ENCODE measurements around the gene KPNA6. TPM values are rescaled to one million over a fixed set of nuclear protein-coding genes. Genes with fewer than 3 reads are reported as not detected.
A peak's percentile ranks its signal among the peaks of the same experiment; 100 is the strongest.

Gene KPNA6
- total RNA-seq, 4 donors from 2014 or later: 44.6 to 62.8 (median 53.4) TPM

DNA sequence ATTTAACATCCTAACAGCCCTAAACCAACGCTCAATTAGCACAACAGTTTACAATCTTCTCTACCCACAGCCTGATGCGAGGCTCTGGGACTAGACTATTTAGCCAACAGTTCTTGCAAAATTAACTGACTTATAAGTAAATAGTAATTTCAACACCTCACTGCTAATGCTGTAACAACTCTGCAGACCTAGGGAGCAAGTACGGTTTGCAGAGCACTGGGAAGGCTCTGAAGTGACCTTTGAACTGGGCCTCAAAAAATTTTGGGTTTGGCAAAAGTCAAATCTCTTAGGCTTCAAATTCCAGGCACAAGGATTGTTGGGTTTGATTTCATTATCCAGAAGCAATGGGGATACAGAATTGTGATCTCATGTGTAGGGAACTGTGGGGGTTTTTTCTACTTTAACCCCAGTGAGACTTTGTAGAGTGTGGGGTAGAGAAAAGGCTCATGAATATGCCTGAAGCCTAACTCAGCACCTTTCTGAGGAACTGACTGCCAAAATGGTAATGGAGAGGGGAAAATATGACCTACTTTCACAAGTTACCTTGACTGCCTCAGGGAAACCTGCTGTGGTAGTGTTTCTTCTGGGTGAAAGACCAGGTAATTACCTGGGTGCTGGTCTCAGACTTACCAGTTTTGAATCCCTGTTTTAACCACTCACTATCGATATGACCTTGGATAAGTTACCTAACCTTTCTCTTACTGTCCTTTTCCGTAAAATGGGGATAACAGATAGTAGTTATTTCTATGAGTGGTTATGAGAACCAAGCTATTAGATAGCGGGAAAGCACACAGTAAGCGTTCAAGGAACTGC, 70.7 kb downstream of the KPNA6 start:
- H3K36me3 ChIP-seq: peaks cover 0 to 7% of the 10 kb centered on the region in 2 donors
- no peaks in the 10 kb centered on the region for H3K9me3 ChIP-seq
- intact Hi-C loops (cut with DNase I): no loop called here
- peaks cover 18 to 31% of the 10 kb centered on the region in 2 donors for H3K4me1 ChIP-seq
- H3K27ac ChIP-seq: peak overlapping the region; percentile 81 to 94 (median 87)
- WGBS, 2 donors: 80 to 84% methylated on average over 7 of the region's 7 CpGs
- no peak for TF ChIP-seq CTCF (IDR thresholded peaks at IDR 0.05)
- no peak for TF ChIP-seq POLR2A (IDR thresholded peaks at IDR 0.05)
- no peak for DNase-seq
- H3K27me3 ChIP-seq: no peaks in the 10 kb centered on the region
- peak overlapping the region in 1 of 3 donors; percentile 49 for H3K4me3 ChIP-seq (replicated peaks in 1 of 3)

- no peaks in the 10 kb centered on the region for H3K27me3 ChIP-seq
- 11% methylated on average over 7 of the region's 7 CpGs for WGBS, 2 donors
- peak overlapping the region; percentile 81 to 94 (median 87) for H3K27ac ChIP-seq
- TF ChIP-seq POLR2A (IDR thresholded peaks at IDR 0.05) (no peak), CTCF (IDR thresholded peaks at IDR 0.05) (no peak)
- intact Hi-C loops (cut with DNase I): no loop called here
- H3K4me3 ChIP-seq (replicated peaks in 1 of 3): peak overlapping the region in 1 of 3 donors; percentile 49
- no peak for DNase-seq
- H3K9me3 ChIP-seq: no peaks in the 10 kb centered on the region
- H3K4me1 ChIP-seq: peaks cover 18 to 33% of the 10 kb centered on the region in 2 donors
- H3K36me3 ChIP-seq: peaks cover 2 to 7% of the 10 kb centered on the region in 2 donors
Measured at GRCh38 chr1:32179193-32179442, 71.3 kb downstream of the KPNA6 start.

DNA sequence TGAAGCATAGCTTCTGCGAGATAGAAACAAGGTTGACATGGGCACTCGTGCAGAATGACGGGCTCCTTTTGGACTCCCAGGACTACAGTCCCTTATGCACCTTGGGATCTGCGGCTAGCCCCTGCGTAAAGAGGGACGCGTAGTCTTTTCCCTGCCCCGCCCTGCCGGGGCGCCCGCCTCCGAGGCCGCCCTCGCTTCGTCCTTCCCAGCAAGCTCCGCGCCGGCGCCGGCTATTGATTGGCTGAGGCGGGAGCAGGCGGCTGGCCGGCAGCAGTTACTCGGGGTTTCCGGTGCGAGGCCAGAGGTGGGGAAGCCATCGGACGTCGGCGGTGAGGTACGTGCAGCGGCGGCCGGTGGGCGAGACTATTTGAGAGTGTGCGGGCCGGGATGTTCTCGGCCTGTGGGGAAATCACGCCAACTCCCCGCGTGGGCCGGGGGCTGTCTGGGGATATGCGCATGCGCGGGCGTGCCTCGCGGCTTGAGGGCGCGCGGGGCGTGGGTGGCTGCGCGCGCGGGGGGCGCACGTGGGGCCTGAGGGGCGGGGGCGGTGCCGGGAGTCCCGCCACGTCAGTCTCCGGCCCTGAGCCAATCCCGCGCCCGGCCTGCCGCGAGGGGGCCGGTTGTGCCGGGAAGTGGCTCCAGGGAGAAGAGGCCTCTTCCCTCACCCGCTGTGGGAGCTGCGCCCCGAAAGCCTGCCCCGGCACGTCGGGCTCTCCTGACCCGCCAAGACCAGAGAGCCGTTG, 71.8 kb downstream of the KPNA6 start, which contains the start of gene TXLNA:
TXLNA (plus strand) TSS at position 233 of the 743 bp plus-strand sequence. CDS start 671 bp downstream, outside the sequence.
- peak within 1 kb of the TSS; percentile 2 to 49 (median 21) for H3K4me3 ChIP-seq (replicated peaks in 1 of 3)
- peaks cover 7 to 9% of the 10 kb centered on the region in 2 donors for H3K36me3 ChIP-seq
- DNase-seq: peak; percentile 94 to 96
- intact Hi-C loops (cut with DNase I): no loop called here
- 1 to 5% methylated on average over 7 to 42 of the region's 79 CpGs for WGBS, 2 donors
- H3K27me3 ChIP-seq: no peaks in the 10 kb centered on the region
- TF ChIP-seq POLR2A (IDR thresholded peaks at IDR 0.05) (peak in 1 of 2 donors; percentile 70), CTCF (IDR thresholded peaks at IDR 0.05) (peak in 1 of 6 experiments; percentile 26)
- H3K4me1 ChIP-seq: peaks cover 18 to 38% of the 10 kb centered on the region in 2 donors
- peak within 1 kb of the TSS; percentile 81 to 94 (median 87) for H3K27ac ChIP-seq
- no peaks in the 10 kb centered on the region for H3K9me3 ChIP-seq

GRCh38 chr1:32180186-32181060, 72.6 kb downstream of the KPNA6 start:
- intact Hi-C loops (cut with DNase I): no loop called here
- WGBS, 2 donors: 8 to 12% methylated on average over 24 to 36 of the region's 36 CpGs
- peak; percentile 60 to 69 for DNase-seq
- Histone ChIP-seq H3K9me3 (no peaks in the 10 kb centered on the region), H3K36me3 (peaks cover 11 to 15% of the 10 kb centered on the region in 2 donors), H3K4me1 (peaks cover 18 to 42% of the 10 kb centered on the region in 2 donors), H3K27ac (peak overlapping the region; percentile 17 to 94 (median 87)), H3K4me3 (replicated peaks in 1 of 3) (peak overlapping the region; percentile 2 to 49 (median 21)), H3K27me3 (no peaks in the 10 kb centered on the region)
- no peak for TF ChIP-seq POLR2A (IDR thresholded peaks at IDR 0.05)

DNA sequence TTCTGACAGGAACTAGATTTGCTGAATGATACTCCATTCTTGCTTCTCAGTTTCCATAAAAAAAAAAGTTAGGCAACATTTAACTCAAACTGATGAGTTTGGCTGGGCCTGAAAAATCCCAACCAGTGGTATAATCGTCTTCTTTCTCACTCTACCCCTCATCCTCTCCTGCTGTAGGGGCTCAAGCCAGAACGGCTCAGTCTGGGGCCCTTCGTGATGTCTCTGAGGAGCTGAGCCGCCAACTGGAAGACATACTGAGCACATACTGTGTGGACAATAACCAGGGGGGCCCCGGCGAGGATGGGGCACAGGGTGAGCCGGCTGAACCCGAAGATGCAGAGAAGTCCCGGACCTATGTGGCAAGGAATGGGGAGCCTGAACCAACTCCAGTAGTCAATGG, 73.2 kb downstream of the KPNA6 start:
- peaks cover 18 to 42% of the 10 kb centered on the region in 2 donors for H3K4me1 ChIP-seq
- TF ChIP-seq POLR2A (IDR thresholded peaks at IDR 0.05): no peak
- no peak for TF ChIP-seq CTCF (IDR thresholded peaks at IDR 0.05)
- H3K27ac ChIP-seq: peak overlapping the region in 1 of 3 donors; percentile 5
- WGBS, 2 donors: 85% methylated on average over 9 of the region's 9 CpGs
- H3K9me3 ChIP-seq: no peaks in the 10 kb centered on the region
- no peaks in the 10 kb centered on the region for H3K27me3 ChIP-seq
- H3K4me3 ChIP-seq (replicated peaks in 1 of 3): peak overlapping the region in 1 of 3 donors; percentile 2
- no peak for DNase-seq
- intact Hi-C loops (cut with DNase I): no loop called here
- H3K36me3 ChIP-seq: peaks cover 11 to 15% of the 10 kb centered on the region in 2 donors
